ENCODE data around the gene DNAAF1. TPM values are rescaled to one million over a fixed set of nuclear protein-coding genes. Genes with fewer than 3 reads are reported as not detected.

The DNAAF1 gene
- total RNA-seq, 1 experiment from 2014 or later: not detected

DNA sequence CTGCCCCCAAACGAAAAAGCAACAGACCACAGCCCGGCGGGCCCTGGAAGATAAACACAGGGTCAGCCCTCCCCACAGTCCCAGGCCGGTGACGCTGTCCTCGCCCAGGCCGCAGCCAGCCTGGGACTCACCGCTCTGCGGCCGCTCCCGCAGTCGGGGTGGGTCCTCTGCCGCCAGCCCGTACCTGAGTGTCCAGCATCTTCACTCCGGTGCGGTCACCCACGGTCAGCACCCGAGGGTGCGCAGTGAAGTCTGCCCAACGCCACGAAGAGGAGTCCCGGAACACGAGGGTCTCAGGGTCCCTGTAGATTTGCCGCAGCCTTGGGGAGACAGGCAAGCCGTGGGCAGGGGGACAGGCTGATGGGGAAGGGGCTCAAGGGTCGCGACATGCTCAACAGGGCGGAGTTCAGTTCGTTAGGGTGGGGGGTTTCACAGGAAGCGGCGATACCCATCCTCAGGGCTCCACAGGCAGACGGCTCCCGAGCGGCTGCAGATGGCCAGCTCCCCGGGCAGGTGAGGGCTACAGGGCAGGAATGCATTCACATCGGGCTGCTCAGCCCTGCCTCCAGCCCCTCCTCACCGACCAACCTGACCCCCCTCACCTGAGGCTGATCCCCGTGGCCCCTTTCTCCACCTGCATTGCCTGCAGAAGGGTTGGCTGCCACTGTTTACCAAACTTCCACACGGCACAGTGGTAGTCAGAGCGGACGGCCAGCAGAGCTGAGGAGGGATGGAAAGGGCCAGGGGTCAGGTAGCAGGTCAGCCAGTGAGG lies 36.2 kb downstream of the DNAAF1 start:
- peaks cover 14% of the 10 kb centered on the region for H3K4me1 Mint-ChIP-seq (ENCODE audit: insufficient read depth, unreplicated experiment)
- H3K9me3 Mint-ChIP-seq (ENCODE audit: unreplicated experiment): no peaks in the 10 kb centered on the region
- no peak for DNase-seq (ENCODE audit: unreplicated experiment)
- no peak for TF ChIP-seq CTCF (IDR thresholded peaks at IDR 0.05; ENCODE audit: unreplicated experiment)
- ChIA-PET CTCF (interaction anchor here (0.5 kb wide), 1 partner anchor 39 kb away, joined by 4 read pairs; no protein-coding TSS in a partner anchor), POLR2A (no interaction called here)
- H3K36me3 Mint-ChIP-seq (ENCODE audit: insufficient read depth, unreplicated experiment): peaks cover 14% of the 10 kb centered on the region
- H3K27me3 Mint-ChIP-seq (ENCODE audit: insufficient read depth, unreplicated experiment): no peaks in the 10 kb centered on the region
- intact Hi-C loops (cut with micrococcal nuclease): no loop called here
- H3K4me3 Mint-ChIP-seq (ENCODE audit: unreplicated experiment): no peak overlapping the region
- BruUV-seq (replicated peaks): no TSS peak
- H3K27ac Mint-ChIP-seq (ENCODE audit: low read depth, unreplicated experiment): no peak overlapping the region

DNA sequence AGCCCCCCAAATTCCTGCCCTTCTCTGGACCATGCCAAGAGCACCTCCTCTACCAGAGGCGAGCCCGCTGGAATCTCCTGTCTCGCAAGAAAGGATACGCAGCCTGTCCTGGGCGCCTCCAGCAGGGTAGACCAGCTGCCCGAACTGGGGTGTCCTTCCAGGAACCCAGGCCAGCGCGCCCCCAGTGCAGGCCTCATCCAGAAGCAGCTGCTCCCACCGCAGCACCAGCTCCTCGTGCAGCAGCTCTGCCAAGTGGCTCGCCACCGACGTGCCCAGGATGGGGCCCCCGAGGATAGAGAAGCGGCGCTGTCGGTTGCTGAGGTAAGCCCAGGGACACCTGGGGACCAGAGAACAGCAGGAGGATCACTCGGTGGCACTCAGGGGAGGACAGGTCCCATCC lies 37.0 kb downstream of the DNAAF1 start:
- H3K27ac Mint-ChIP-seq (ENCODE audit: low read depth, unreplicated experiment): no peak overlapping the region

DNA sequence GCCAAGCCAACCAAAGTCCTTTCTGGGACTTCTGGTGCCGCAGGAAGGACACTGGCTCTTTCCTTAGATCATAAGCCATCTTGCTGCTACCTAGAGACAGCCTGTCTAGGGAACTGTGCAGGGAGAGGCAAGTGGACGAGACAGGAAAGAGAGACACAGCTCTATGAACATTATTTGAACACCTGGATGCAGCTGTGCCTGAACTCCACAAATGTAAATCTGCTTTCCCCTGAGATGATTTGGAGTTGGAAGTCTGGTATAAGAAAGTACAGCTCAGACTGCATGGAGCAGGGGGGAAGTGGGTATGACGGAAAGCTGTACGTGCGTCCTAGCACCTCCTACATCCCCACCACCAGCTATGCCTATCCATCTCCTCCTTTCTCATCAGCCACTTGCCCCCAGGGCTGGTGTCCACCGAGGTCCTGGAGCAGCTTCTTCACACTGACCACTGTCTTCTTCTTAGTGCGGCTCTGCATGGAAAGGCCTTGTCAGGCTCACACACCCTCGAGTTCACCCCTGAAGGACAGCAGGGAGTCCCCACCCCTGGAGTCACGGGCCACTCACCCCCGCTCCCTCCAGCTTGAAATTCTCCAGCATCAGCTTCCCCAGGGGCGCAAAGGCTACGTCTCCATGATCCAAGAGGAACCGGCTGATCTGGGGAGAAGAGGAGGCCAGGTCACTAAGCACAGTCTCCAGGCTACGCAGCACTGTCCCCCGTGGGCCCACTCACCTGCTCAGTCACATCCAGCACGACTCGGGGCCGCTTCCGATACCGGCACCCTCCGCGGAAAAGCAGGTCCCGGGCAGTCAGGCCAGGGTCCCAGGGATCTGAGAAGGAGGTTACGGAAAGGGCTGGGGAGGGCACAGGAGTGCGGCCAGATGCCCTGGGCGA lies 37.8 kb downstream of the DNAAF1 start:
- Mint-ChIP-seq H3K36me3 (ENCODE audit: insufficient read depth, unreplicated experiment) (peaks cover 14% of the 10 kb centered on the region), H3K4me3 (ENCODE audit: unreplicated experiment) (no peak overlapping the region), H3K27ac (ENCODE audit: low read depth, unreplicated experiment) (no peak overlapping the region), H3K27me3 (ENCODE audit: insufficient read depth, unreplicated experiment) (no peaks in the 10 kb centered on the region), H3K9me3 (ENCODE audit: unreplicated experiment) (no peaks in the 10 kb centered on the region), H3K4me1 (ENCODE audit: insufficient read depth, unreplicated experiment) (peaks cover 14% of the 10 kb centered on the region)
- TF ChIP-seq CTCF (IDR thresholded peaks at IDR 0.05; ENCODE audit: unreplicated experiment): no peak
- BruUV-seq (replicated peaks): no TSS peak
- DNase-seq (ENCODE audit: unreplicated experiment): no peak
- intact Hi-C loops (cut with micrococcal nuclease): no loop called here
- ChIA-PET CTCF (no interaction called here), POLR2A (interaction anchor here (1.0 kb wide), 1 partner anchor 66 kb away, joined by 3 read pairs; the partner anchor contains the start of gene MBTPS1)

More for the DNA sequence above, 37.0 kb downstream of the DNAAF1 start:
- no TSS peak for BruUV-seq (replicated peaks)
- intact Hi-C loops (cut with micrococcal nuclease): no loop called here
- ChIA-PET POLR2A (no interaction called here), CTCF (no interaction called here)
- H3K27me3 Mint-ChIP-seq (ENCODE audit: insufficient read depth, unreplicated experiment): no peaks in the 10 kb centered on the region
- DNase-seq (ENCODE audit: unreplicated experiment): no peak
- no peak overlapping the region for H3K4me3 Mint-ChIP-seq (ENCODE audit: unreplicated experiment)
- peaks cover 14% of the 10 kb centered on the region for H3K36me3 Mint-ChIP-seq (ENCODE audit: insufficient read depth, unreplicated experiment)
- H3K9me3 Mint-ChIP-seq (ENCODE audit: unreplicated experiment): no peaks in the 10 kb centered on the region
- H3K4me1 Mint-ChIP-seq (ENCODE audit: insufficient read depth, unreplicated experiment): peaks cover 14% of the 10 kb centered on the region
- no peak for TF ChIP-seq CTCF (IDR thresholded peaks at IDR 0.05; ENCODE audit: unreplicated experiment)

DNA sequence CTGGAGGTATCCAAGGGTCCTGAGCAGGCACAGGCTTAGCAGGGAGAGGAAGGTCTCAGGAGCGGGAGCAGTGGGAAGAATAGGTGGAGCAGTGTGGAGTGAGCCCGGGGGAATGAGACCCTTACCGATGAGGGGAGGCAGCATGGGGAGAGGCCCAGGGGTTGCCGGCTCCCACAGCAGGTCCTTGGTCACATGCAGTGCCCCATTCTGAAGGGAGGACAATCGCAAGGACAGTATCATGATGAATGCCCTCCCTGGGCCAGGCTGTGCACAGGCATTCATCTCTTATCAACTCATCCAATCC lies 38.4 kb downstream of the DNAAF1 start:
- Mint-ChIP-seq H3K4me1 (ENCODE audit: insufficient read depth, unreplicated experiment) (peaks cover 14% of the 10 kb centered on the region), H3K9me3 (ENCODE audit: unreplicated experiment) (no peaks in the 10 kb centered on the region), H3K36me3 (ENCODE audit: insufficient read depth, unreplicated experiment) (peaks cover 14% of the 10 kb centered on the region), H3K4me3 (ENCODE audit: unreplicated experiment) (no peak overlapping the region), H3K27ac (ENCODE audit: low read depth, unreplicated experiment) (no peak overlapping the region), H3K27me3 (ENCODE audit: insufficient read depth, unreplicated experiment) (no peaks in the 10 kb centered on the region)
- ChIA-PET CTCF (interaction anchor here (0.6 kb wide), 1 partner anchor 119 kb away, joined by 3 read pairs; no protein-coding TSS in a partner anchor), POLR2A (interaction anchor here (1.0 kb wide), 1 partner anchor 67 kb away, joined by 3 read pairs; the partner anchor contains the start of gene MBTPS1)
- no TSS peak for BruUV-seq (replicated peaks)
- intact Hi-C loops (cut with micrococcal nuclease): no loop called here
- no peak for DNase-seq (ENCODE audit: unreplicated experiment)
- TF ChIP-seq CTCF (IDR thresholded peaks at IDR 0.05; ENCODE audit: unreplicated experiment): no peak

Measured in MCF 10A (cell line).